OCI-M2 (cell line): ENCODE results near the gene SCFD1.
"Not testable (repeated sequence)": the region's sequence is repeated elsewhere in the genome, so short reads cannot be mapped to it uniquely, and the experiment has no call there.

ENCODE experiments used
- DNase-seq: peaks from one replicate; lab custom pipeline; 2025; ENCODE audit not compliant: unreplicated experiment; lab: John Stamatoyannopoulos, UW

Gene SCFD1

GRCh38 chr14:30658645-30659044 is 36.5 kb downstream of the SCFD1 start:
- DNase-seq, result no peak

- no peak for DNase-seq
Observed at GRCh38 chr14:30669594-30669993, 47.5 kb downstream of the SCFD1 start.

GRCh38 chr14:30673071-30673470 is 51.0 kb downstream of the SCFD1 start:
- DNase-seq, result no peak

- DNase-seq, result no peak
Observed at GRCh38 chr14:30678926-30679431, 56.9 kb downstream of the SCFD1 start.

GRCh38 chr14:30680036-30680435 is 57.9 kb downstream of the SCFD1 start:
- no peak for DNase-seq

GRCh38 chr14:30680776-30681175 is 58.7 kb downstream of the SCFD1 start:
- DNase-seq, result not testable (repeated sequence)

GRCh38 chr14:30681752-30682355 is 59.7 kb downstream of the SCFD1 start:
- no peak for DNase-seq

- DNase-seq, result not testable (repeated sequence)
Observed at GRCh38 chr14:30690487-30691355, 68.6 kb downstream of the SCFD1 start.

GRCh38 chr14:30691751-30692398 is 69.8 kb downstream of the SCFD1 start:
- no peak for DNase-seq

- DNase-seq, result no peak
Observed at GRCh38 chr14:30692669-30693068, 70.5 kb downstream of the SCFD1 start.

- DNase-seq, result no peak
Observed at GRCh38 chr14:30698463-30698862, 76.3 kb downstream of the SCFD1 start.

- DNase-seq, result no peak
Observed at GRCh38 chr14:30706704-30707103, 84.6 kb downstream of the SCFD1 start.

GRCh38 chr14:30708157-30708556 is 86.0 kb downstream of the SCFD1 start:
- DNase-seq, result no peak

- no peak for DNase-seq
Observed at GRCh38 chr14:30709201-30709600, 87.1 kb downstream of the SCFD1 start.

GRCh38 chr14:30710876-30711275 is 88.8 kb downstream of the SCFD1 start:
- no peak for DNase-seq

GRCh38 chr14:30719137-30719536 is 97.0 kb downstream of the SCFD1 start:
- no peak for DNase-seq

- no peak for DNase-seq
Observed at GRCh38 chr14:30725763-30726162, 103.6 kb downstream of the SCFD1 start.

- no peak for DNase-seq
Observed at GRCh38 chr14:30728471-30728870, 106.4 kb downstream of the SCFD1 start.

- no peak for DNase-seq
Observed at GRCh38 chr14:30737916-30738315, 115.8 kb downstream of the SCFD1 start.

- DNase-seq, result no peak
Observed at GRCh38 chr14:30738978-30739377, 116.9 kb downstream of the SCFD1 start.

- no peak for DNase-seq
Observed at GRCh38 chr14:30748343-30748742, 126.2 kb downstream of the SCFD1 start.
